Liver (tissue), 9 donors: ENCODE data around the gene CIB4. TPM values are rescaled to one million over a fixed set of nuclear protein-coding genes. Genes with fewer than 3 reads are reported as not detected.

ENCODE experiments used
- DNase-seq: peaks from one replicate; pipeline ENCODE4 v3.0.0-alpha.2; 2017; ENCODE audit warnings: low spot score
- H3K27ac ChIP-seq, 2 donors: one replicate each; pipeline ENCODE4 v1.7.0; 2013; ENCODE audit warnings: inconsistent platforms in 2 of 2, low read length in 2 of 2, control low read depth in 1 of 2, low read depth in 1 of 2, mild to moderate bottlenecking in 1 of 2
- H3K27me3 ChIP-seq, 4 donors: one replicate each; pipeline versions ENCODE4 v1.6.1 to v1.7.0; 2013; ENCODE audit warnings: low read length in 3 of 4, inconsistent platforms in 1 of 4, mild to moderate bottlenecking in 1 of 4, moderate library complexity in 1 of 4; ENCODE audit not compliant: control insufficient read depth in 4 of 4, insufficient read depth in 4 of 4
- H3K36me3 ChIP-seq, 4 donors: one replicate each; pipeline versions ENCODE4 v1.6.1 to v1.7.0; 2013; ENCODE audit warnings: low read length in 3 of 4, mild to moderate bottlenecking in 3 of 4, low read depth in 1 of 4, moderate library complexity in 1 of 4; ENCODE audit not compliant: control insufficient read depth in 4 of 4, insufficient read depth in 3 of 4
- H3K4me1 ChIP-seq, 4 donors: one replicate each; pipeline versions ENCODE4 v1.6.1 to v1.7.0; 2013; ENCODE audit warnings: low read length in 3 of 4, mild to moderate bottlenecking in 3 of 4, moderate library complexity in 1 of 4; ENCODE audit not compliant: control insufficient read depth in 4 of 4, insufficient read depth in 4 of 4
- H3K4me3 ChIP-seq, 3 donors: one replicate each; pipeline versions ENCODE4 v1.6.1 to v1.7.0; 2013; ENCODE audit warnings: low read length in 3 of 3, control low read depth in 1 of 3, low read depth in 1 of 3, mild to moderate bottlenecking in 1 of 3
- H3K9ac ChIP-seq, 2 donors: one replicate each; pipeline ENCODE4 v1.7.0; 2013; ENCODE audit warnings: low read length in 2 of 2, mild to moderate bottlenecking in 2 of 2, moderate library complexity in 2 of 2, control low read depth in 1 of 2, low read depth in 1 of 2
- H3K9me3 ChIP-seq, 4 donors: one replicate each; pipeline versions ENCODE4 v1.6.1 to v1.7.0; 2013; ENCODE audit warnings: low read length in 3 of 4; ENCODE audit not compliant: control insufficient read depth in 4 of 4
- ATF3 ChIP-seq: IDR thresholded peaks from 2 replicates; pipeline ENCODE4 v1.6.1; 2016; ENCODE audit warnings: antibody characterized with exemption
- CTCF ChIP-seq: fragments of 150-350 bp; IDR thresholded peaks from 2 replicates; pipeline ENCODE4 v1.5.1; 2017; ENCODE audit warnings: improper control_type of control experiment, low read depth, low read length; ENCODE audit not compliant: missing input control
- EGR1 ChIP-seq, 2 donors: IDR thresholded peaks; 2 replicates each; pipeline ENCODE4 v1.6.1; 2016 to 2018; ENCODE audit warnings: antibody characterized with exemption in 2 of 2, low read depth in 2 of 2
- FOXA1 ChIP-seq: IDR thresholded peaks from 2 replicates; pipeline ENCODE4 v1.6.1; 2016; ENCODE audit warnings: antibody characterized with exemption
- FOXA2 ChIP-seq: IDR thresholded peaks from 2 replicates; pipeline ENCODE4 v1.6.1; 2016; ENCODE audit warnings: antibody characterized with exemption
- GABPA ChIP-seq, 2 donors: IDR thresholded peaks in 1 of 2; conservative IDR thresholded peaks in 1 of 2; 2 replicates each; pipeline ENCODE4 v1.6.1; 2016; ENCODE audit warnings: antibody characterized with exemption in 2 of 2, mild to moderate bottlenecking in 1 of 2, moderate library complexity in 1 of 2
- HNF4A ChIP-seq, 2 donors: conservative IDR thresholded peaks; 2 replicates each; pipeline ENCODE4 v1.6.1; 2016; ENCODE audit warnings: antibody characterized with exemption in 2 of 2, mild to moderate bottlenecking in 2 of 2
- HNF4G ChIP-seq: IDR thresholded peaks from 2 replicates; pipeline ENCODE4 v1.6.1; 2016; ENCODE audit warnings: antibody characterized with exemption
- JUND ChIP-seq, 2 donors: IDR thresholded peaks; 2 replicates each; pipeline ENCODE4 v1.6.1; 2016; ENCODE audit warnings: antibody characterized with exemption in 2 of 2
- MAX ChIP-seq: IDR thresholded peaks from 2 replicates; pipeline ENCODE4 v1.6.1; 2016; ENCODE audit warnings: antibody characterized with exemption
- NR2F2 ChIP-seq: IDR thresholded peaks from 2 replicates; pipeline ENCODE4 v1.6.1; 2016; ENCODE audit warnings: antibody characterized with exemption
- RAD21 ChIP-seq, 2 donors: IDR thresholded peaks; 2 replicates each; pipeline ENCODE4 v1.6.1; 2016; ENCODE audit warnings: antibody characterized with exemption in 2 of 2, mild to moderate bottlenecking in 2 of 2
- REST ChIP-seq: IDR thresholded peaks from 2 replicates; pipeline ENCODE4 v1.6.1; 2016; ENCODE audit warnings: antibody characterized with exemption, mild to moderate bottlenecking
- RXRA ChIP-seq, 2 donors: IDR thresholded peaks; 2 replicates each; pipeline ENCODE4 v1.6.1; 2017 to 2018; ENCODE audit warnings: antibody characterized with exemption in 2 of 2, mild to moderate bottlenecking in 1 of 2
- TAF1 ChIP-seq: conservative IDR thresholded peaks from 2 replicates; pipeline ENCODE4 v1.6.1; 2016; ENCODE audit warnings: antibody characterized with exemption, mild to moderate bottlenecking
- YY1 ChIP-seq: IDR thresholded peaks from 2 replicates; pipeline ENCODE4 v1.6.1; 2016; ENCODE audit warnings: antibody characterized with exemption, mild to moderate bottlenecking
- ZBTB33 ChIP-seq: IDR thresholded peaks from 2 replicates; pipeline ENCODE4 v1.6.1; 2016; ENCODE audit warnings: antibody characterized with exemption
- whole genome bisulfite sequencing: extraction: QIAGEN DNeasy Blood & Tissue Kit; methylation state at CpG from one replicate; pipeline ENCODE4 v1.1.7; 2013; 5-methylcytosine and 5-hydroxymethylcytosine counted together
- polyA plus RNA-seq, 2 donors: library from polyadenylated mRNA; stranded (reverse) in 1 of 2; unstranded in 1 of 2; fragments of 200-250 nt in 1 of 2; fragments of >200 nt in 1 of 2; fragmentation: Nextera tagmentation in 1 of 2; extraction: Ambion mirVana in 1 of 2; gene quantifications; one replicate each; pipeline versions ENCODE4 v1.2.1 to v1.2.3, GENCODE V29; 2013 to 2015
- total RNA-seq, 2 donors: library from RNA; depleted of rRNA; stranded (reverse); fragments of >200 nt; gene quantifications; one replicate each; pipeline ENCODE4 v1.2.3, GENCODE V29; 2014
- donor health status: healthy.
- donor health status: healthy.
- donor health status: healthy.
- donor health status: healthy.
- donor health status: healthy.

The CIB4 gene
- total and polyA plus RNA-seq, 4 donors, result not detected

GRCh38 chr2:26623541-26624495, 17.3 kb downstream of the CIB4 start:
- H3K9ac ChIP-seq, result no peak overlapping the region
- 79% methylated on average over 19 of the region's 19 CpGs for WGBS

More at GRCh38 chr2:26623541-26624495, 17.3 kb downstream of the CIB4 start:
- H3K9me3 ChIP-seq, result no peaks in the 10 kb centered on the region
- no peak overlapping the region for H3K4me3 ChIP-seq
- H3K27me3 ChIP-seq, result peaks cover 0 to 4% (median 0%) of the 10 kb centered on the region in 4 donors
- H3K27ac ChIP-seq, result no peak overlapping the region
- no peaks in the 10 kb centered on the region for H3K36me3 ChIP-seq
- TF ChIP-seq MAX (no peak), RXRA (IDR thresholded peaks at IDR 0.05) (no peak), YY1 (no peak), HNF4A (conservative IDR thresholded peaks at IDR 0.05) (no peak), CTCF (no peak), JUND (IDR thresholded peaks at IDR 0.05) (no peak), TAF1 (no peak), GABPA (IDR thresholded peaks at IDR 0.05 in 1 of 2, conservative IDR thresholded peaks at IDR 0.05 in 1 of 2) (no peak), EGR1 (IDR thresholded peaks at IDR 0.05; ENCODE audit: low read depth in 2 of 2) (no peak), FOXA2 (no peak), REST (no peak), FOXA1 (no peak), ATF3 (no peak), NR2F2 (no peak), RAD21 (IDR thresholded peaks at IDR 0.05) (no peak), HNF4G (no peak), ZBTB33 (no peak)
- no peak for DNase-seq
- no peaks in the 10 kb centered on the region for H3K4me1 ChIP-seq
